K562 (cell line): Measurements from ENCODE around the gene LYAR.

Source experiments
- CBFB ChIP-seq: sonication (generic); formaldehyde crosslinking; IDR thresholded peaks from 2 replicates; pipeline ENCODE4 v1.4.0; 2020; ENCODE audit warnings: mild to moderate bottlenecking, missing genetic modification reagents
- CBX5 ChIP-seq: IDR thresholded peaks from 2 replicates; pipeline ENCODE4 v1.6.1; 2014; ENCODE audit warnings: low read depth, borderline replicate concordance
- CTCF ChIP-seq, 3 experiments: IDR thresholded peaks in 2 of 3; conservative IDR thresholded peaks in 1 of 3; 2 replicates each; pipeline ENCODE4 v1.5.1; 2011 to 2012; ENCODE audit warnings: low read length in 3 of 3, mild to moderate bottlenecking in 3 of 3, control low read depth in 2 of 3, improper control_type of control experiment in 1 of 3, inconsistent platforms in 1 of 3, low read depth in 1 of 3, mixed read lengths in 1 of 3, moderate library complexity in 1 of 3; ENCODE audit not compliant: insufficient read depth in 2 of 3
- GABPB1 ChIP-seq: sonication (generic); formaldehyde crosslinking; IDR thresholded peaks from 2 replicates; pipeline ENCODE4 v1.8.0; 2022; ENCODE audit warnings: mild to moderate bottlenecking, missing genetic modification reagents
- POLR2A ChIP-seq: fragments of 450-650 bp; conservative IDR thresholded peaks from 2 replicates; pipeline ENCODE4 v1.6.1; 2016
- RBM17 ChIP-seq: fragments of 200-400 bp; formaldehyde crosslinking; IDR thresholded peaks from 2 replicates; pipeline ENCODE4 v1.6.1; 2017; ENCODE audit warnings: low read depth, mild to moderate bottlenecking, low read length, borderline replicate concordance
- TCF7 ChIP-seq: sonication (generic); IDR thresholded peaks from 2 replicates; pipeline ENCODE4 v1.6.1; 2016; ENCODE audit warnings: antibody characterized with exemption, borderline replicate concordance

GRCh38 chr4:4316150-4316495 lies 26.2 kb upstream of the LYAR start:
- TF ChIP-seq GABPB1 (CRISPR knock-in tag) (no peak), TCF7 (no peak), CBX5 (no peak), CTCF (IDR thresholded peaks at IDR 0.05 in 2 of 3, conservative IDR thresholded peaks at IDR 0.05 in 1 of 3; ENCODE audit: insufficient read depth in 2 of 3, low read depth in 1 of 3, low read length in 3 of 3) (no peak), CBFB (no peak), RBM17 (no peak), POLR2A (no peak)
